GM08714 (cell line): Measurements from ENCODE around the gene COX10.

Experiments used
- H3K4me3 ChIP-seq: fragments of 200-500 bp; sonication (Bioruptor generic); 2 replicates; pipeline ENCODE4 v1.5.1; 2014; ENCODE audit warnings: mild to moderate bottlenecking, low read length, inconsistent platforms
- ZNF274 ChIP-seq: IDR thresholded peaks from 2 replicates; pipeline ENCODE4 v1.6.1; 2012; ENCODE audit warnings: mild to moderate bottlenecking, low read depth, low read length

The COX10 gene

DNA sequence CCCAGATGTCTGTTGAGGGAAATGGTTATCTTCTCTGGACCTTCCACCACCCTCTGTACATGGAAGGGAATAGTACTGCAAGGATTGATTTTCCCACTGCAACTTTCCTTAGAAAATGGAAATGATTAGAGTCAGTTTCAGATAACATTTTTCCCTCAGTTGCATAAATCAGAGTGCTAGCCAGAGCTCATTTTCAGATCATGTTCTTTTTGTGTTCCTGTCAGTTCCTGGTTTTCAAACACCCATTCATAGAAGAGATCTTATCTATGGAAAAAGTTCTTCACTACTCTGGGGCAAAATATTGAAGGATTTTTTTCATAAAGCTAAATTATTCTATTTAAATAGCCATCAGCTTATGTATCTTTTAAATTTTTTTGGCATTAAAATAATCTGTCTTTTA lies 11.7 kb upstream of the COX10 start:
- no peak overlapping the region for H3K4me3 ChIP-seq
- no peak for TF ChIP-seq ZNF274

DNA sequence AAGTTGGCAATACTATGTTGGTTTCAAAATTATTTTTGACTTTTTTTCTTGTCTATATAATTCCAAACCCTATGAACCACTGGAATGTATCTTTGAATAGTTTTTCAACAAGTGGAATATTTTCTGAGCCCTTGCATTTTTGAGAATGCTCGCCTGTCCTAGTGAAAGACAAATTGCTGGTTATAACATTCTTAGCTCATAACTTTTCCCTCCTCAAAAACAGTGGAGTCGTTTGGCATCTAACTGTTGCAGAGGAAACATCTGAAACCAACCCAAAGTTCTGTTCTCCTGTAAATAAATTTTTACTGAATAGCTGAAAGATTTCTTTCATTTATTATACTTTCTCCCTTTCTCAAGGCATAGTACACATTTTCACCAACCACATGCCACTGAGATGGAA lies 11.3 kb upstream of the COX10 start:
- no peak for TF ChIP-seq ZNF274
- H3K4me3 ChIP-seq = no peak overlapping the region

DNA sequence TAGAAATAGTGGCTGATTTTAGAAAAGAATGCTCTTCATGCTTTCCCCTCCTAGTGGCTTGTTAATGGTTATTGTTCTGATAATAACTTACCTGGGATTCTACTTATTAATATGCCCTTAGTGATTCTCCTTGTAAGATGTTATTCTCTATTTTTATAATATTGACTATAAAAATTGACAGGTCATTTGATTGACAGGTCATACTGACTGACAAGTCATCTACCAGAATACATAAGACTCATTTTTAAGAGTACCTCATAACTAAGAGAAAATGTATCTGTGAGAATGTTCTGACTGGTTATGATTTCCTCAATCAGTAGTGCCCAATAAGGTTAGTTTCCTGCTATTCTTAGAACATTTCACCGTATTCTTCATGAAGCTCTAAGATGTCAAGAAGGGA lies 8.6 kb upstream of the COX10 start:
- no peak for TF ChIP-seq ZNF274

DNA sequence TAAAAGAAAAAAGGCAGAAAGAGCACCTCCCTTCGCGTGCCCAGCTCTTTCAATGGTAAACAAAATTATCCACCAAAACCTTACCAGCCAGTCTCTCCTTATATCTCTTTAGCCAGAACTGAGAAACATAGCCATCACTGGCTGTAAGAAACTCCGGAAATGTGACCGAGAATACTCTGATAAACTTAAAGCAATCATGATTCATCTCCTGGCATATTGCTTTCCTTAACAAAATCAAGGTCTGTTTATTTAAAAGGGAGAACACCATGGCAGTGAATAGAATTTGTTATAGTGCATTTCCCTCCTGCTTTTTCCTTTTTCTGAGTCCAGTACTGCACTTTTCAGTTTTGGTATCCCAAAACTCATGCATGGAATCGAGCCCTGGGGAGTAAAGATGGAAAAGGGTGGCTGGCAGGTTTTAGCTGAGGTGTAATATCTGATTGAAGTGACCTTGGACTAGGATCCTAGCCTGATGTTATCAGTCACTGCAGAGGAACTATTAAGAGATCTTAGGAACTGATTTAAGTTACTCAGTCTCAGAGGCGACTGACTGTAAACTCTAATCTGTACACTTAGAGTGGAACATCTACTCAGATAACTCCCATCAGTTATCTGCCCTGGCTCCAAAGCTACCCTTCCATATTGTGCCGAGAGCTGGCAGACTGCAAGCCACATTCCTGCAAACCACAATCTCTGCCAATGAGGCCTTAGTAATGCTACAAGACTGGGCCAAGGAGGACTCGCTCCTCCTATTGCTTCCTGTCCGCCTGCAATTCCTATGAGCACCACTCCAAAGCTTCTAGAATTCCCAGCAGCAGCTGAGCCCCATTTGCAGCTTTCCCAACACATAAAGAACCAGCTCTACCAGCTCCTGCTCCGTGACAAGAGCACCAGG lies 7.4 kb upstream of the COX10 start:
- TF ChIP-seq ZNF274 = no peak
- no peak overlapping the region for H3K4me3 ChIP-seq

More for the DNA sequence above, 8.6 kb upstream of the COX10 start:
- no peak overlapping the region for H3K4me3 ChIP-seq

DNA sequence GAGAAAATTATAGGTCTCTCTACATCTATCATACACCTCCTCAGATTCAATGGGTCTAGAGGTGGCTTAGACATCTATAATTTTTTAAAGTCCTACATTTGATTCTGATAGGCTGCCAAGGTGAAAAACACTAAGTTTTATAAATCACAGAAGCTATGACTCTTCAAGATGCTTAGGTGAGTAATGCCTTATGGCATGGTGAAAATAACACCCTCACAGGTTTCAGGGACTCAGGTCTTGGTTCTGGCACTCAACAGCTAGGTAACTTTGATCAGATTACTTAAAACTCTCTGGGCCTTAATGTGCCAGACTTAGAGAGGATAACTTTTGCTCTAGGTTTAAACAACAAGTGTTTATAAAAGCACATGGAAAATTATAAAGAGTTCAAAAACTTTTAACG lies 2.0 kb upstream of the COX10 start:
- no peak for TF ChIP-seq ZNF274
- no peak overlapping the region for H3K4me3 ChIP-seq

DNA sequence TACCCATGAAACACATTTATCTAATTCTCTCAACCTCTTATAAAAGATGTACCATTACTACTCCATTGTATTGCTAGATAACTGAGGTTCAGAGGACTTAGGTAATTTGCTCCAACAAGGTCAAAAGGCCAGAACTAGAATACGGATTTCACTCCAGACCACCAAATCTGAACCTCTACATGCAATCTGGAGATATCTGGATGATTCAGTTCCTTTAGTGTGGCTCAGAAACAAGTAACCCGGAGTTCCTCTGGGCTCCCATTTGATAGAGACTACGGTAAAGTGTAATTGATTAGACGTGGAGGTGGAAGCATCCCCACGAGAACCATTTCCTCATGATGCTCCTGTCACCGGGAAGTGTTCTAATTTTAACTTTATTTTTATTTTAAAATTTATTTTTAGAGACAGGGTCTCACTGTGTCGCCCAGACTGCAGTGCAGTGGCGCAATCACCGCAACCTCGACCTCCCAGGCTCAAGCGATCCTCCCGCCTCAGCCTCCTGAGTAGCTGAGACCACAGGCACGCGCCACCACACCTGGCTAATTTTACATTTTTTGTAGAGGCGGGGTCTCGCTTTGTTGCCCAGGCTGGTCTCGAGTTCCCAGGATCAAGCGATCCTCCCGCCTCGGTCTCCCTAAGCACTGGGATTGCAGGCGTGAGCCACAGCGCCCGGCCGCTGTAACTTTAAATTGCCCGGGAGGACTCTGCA lies 608 bp upstream of the COX10 start:
- no peak for TF ChIP-seq ZNF274
- H3K4me3 ChIP-seq = peak overlapping the region; percentile 89

DNA sequence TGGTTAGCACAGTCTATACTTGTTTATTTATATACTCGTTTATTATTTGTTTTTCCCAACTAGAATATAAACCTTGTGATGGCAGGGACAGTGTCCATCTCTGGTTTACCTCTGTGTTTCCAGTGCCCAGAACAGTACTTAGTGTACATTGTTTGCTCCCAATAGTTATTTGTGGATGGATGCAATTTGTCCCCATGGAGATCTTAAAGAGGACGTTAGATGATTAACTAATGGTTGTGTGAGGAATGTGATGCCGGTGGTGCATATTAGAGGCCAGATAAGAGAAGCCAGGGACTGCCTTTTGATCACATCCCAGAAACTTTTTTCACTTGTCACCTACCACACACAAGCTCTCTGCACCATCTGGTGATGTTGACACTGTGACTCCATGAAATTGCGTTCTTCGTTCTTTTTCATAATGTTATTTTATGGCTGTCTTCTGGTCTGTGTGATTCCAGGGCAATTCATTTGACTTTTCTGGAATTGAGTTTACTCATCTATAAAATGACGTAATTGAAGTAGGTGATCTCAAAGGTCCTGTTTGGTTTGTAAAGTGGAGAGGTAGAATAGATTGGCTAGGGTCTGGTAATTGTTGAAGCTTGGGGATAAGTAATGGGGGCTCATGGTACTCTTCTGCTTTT lies 1.2 kb downstream of the COX10 start:
- no peak for TF ChIP-seq ZNF274
- peak overlapping the region; percentile 89 for H3K4me3 ChIP-seq

DNA sequence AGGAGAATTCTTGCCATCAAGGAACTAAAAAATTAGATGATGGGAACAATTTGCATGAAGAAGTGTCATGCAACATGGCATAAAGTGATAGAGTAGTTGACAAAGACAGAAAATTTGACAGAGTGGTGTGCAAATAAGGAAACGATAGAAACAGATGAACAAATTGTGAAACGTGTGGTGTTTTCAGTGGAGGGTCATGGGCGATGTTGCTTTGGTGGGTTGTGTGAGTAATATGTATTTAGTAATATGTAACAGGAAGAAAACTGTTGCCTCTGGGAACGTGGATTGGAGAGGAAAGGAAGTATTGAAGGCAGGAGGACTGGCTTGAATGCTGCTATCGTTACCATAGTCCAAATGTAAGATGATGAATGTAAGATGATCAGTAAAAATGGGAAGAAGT lies 3.6 kb downstream of the COX10 start:
- H3K4me3 ChIP-seq = no peak overlapping the region
- TF ChIP-seq ZNF274 = no peak

DNA sequence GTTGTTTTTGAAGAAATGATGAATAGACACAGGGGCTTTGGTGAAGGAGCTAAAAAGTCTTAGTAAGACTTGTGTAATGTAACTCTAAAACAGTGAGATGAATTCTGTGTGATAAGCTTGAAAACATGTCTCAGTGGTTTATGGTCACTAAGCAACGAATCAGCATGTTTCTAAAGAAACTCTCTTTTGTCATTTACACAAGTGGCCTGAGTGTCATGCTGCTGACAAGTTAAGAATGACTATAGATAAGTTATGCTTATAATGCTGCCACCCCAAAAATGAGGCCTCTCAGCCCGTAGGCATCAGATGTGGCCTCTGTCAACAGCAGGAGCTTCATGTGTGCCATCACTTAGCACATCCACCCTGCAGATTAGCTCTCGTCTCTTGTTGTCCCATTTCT lies 8.7 kb downstream of the COX10 start:
- no peak overlapping the region for H3K4me3 ChIP-seq
- no peak for TF ChIP-seq ZNF274

DNA sequence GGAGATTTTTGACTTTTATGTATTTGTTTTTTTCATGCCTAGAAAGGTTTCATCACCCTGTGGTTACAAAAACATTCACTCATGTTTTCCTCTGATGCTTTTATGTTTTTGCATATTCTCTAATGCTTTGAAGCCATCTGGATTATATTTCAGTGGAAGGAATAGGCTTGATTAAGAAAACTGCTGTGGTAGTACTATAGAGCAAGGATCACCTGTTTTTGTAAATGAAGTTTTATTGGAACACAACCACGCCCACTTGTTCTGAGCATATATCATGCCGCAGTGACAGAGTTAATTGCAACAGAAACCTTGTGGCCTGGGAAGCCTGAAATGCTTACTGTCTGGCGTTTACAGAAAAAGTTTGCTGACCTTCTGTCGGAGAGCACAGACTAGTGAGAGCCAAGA lies 11.5 kb downstream of the COX10 start:
- TF ChIP-seq ZNF274 = no peak
- no peak overlapping the region for H3K4me3 ChIP-seq

DNA sequence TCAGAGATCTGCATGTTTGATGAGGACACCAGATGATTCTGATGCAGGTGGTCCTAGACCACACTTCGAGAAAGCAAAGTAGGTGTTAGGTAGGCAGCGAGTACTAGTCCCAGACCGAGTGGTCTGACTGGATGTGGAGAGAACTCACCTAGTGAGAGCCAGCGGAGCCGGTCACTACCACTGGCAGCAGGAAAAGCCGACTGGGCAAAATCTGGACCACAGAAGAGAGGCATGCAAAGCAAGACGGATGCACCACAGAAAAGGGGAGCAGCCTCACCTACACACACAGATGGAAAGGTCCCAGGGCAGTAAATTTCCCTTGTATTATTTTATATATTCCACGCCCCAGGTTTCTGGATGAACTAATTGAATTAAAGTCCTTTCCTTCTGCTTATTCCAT lies 13.5 kb downstream of the COX10 start:
- no peak overlapping the region for H3K4me3 ChIP-seq
- TF ChIP-seq ZNF274 = no peak

DNA sequence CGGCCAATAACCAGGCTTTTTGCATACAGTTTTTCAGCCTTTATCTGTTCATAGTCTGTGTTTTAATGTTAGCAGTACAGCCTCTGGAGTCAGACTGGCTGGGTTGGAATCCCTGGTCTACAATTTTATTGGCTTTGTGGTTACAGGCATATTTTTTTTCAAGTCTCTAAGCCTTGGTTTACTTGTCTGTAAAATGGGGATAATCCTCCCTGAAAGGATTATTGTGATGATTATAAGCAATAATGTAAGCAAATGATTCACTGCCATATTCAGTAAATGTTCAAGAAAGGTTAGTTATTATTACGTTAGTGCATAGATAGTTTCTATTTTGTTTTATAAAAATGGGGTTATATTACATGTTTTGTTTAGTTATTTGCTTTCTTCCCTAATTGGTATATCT lies 15.7 kb downstream of the COX10 start:
- no peak overlapping the region for H3K4me3 ChIP-seq
- TF ChIP-seq ZNF274 = no peak

DNA sequence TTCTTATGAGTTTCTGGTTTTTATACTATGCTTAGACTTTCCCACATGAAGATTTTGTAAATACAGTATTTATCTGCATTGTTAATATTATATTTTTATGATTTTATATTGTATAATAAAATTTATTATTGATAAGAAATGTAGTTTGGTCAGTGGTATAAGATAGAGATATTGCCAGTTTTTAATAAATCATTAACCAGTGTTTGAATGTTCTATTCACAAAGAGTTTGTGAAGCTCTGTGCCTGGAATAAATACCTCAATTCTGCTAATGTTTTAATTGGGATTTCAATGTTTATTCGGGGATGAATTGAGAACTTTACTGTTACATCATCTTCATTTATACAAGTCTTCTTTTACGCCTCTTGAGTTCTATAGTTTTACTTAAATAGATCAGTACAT lies 16.9 kb downstream of the COX10 start:
- H3K4me3 ChIP-seq = no peak overlapping the region
- no peak for TF ChIP-seq ZNF274

DNA sequence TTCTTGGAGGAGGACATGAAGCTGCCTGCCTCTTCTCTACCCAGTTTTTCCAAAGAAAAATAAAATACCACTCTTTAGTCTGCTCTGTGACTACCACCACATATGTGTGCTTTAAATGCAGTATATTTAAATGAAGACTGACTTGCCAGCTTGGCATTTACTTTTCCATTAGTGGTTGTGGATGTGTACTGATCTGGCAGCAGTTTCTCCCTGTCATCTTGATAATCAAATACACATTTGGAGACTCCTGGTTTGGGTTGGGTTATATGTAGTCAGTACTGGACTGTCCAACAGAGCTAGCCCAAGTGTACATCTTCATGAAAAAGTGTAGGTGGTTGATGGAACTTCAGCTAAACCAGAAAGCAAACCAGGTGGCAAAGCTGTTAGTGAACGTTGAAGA lies 19.9 kb downstream of the COX10 start:
- H3K4me3 ChIP-seq = no peak overlapping the region
- TF ChIP-seq ZNF274 = no peak

DNA sequence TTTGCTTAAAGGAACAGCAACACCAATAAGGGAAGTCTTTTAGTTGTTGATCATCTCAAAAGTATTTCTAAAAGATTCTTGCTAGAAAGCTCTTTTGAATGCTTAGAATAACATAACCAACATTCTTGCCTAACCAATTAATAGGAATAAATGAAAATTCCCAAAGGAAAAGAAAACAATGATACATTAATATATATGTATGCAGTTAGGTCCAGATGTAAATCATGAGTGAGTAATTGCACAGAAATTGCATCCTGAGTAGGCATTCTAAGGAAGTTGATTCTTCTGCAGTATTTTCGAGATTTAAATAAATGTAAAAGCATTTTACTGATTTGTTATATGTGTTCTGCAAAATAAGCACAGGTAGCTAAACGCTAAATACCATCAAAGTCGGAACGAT lies 22.1 kb downstream of the COX10 start:
- H3K4me3 ChIP-seq = no peak overlapping the region
- TF ChIP-seq ZNF274 = no peak
